Activated CD8-positive, alpha-beta memory T cell treated with anti-CD3 and anti-CD28 coated beads for 4 hours (primary cell): ENCODE data around the gene AKAP7.

ENCODE experiments used
- DNase-seq, 2 donors: peaks; one replicate each; pipeline ENCODE4 v3.0.0-alpha.2; 2020; ENCODE audit warnings: low read depth in 2 of 2

AKAP7 gene

GRCh38 chr6:131199568-131200272, 64.5 kb downstream of the AKAP7 start:
- DNase-seq: peak; percentile 48 to 52

DNA sequence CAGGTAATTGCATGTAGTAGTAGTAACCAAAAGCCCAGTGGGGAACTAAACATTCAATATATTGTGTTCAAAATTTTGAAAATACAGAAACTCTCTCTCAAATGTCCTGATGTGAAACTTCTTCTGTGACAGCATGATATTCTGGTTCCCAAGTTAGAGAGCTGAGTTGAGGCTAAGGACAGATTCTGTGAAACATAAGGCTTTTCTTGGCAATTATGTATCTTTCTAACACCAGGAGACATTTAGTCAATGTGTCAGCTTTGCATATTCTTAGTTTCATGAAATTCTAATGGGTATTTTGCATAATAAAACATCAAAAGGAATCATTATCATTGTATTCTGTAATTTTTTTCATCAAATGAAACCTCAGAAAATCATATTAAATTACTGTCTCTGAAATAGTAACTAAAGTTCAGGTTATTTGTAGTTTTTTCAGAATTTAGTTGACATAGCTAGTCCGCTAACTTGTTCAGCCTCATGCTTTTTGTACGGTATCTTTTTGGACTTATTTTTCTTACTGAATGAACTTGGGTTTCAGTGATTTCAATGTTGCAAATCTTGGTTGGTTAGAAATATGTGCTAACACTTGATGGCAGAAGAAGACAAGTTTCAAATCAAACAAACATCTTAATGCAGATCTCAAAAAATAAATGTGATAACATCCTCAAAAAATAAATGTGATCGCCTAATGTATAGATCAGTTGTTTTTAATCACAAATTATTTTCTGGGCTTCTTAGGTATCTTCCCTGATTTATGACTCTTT, 70.4 kb downstream of the AKAP7 start:
- DNase-seq: no peak

DNA sequence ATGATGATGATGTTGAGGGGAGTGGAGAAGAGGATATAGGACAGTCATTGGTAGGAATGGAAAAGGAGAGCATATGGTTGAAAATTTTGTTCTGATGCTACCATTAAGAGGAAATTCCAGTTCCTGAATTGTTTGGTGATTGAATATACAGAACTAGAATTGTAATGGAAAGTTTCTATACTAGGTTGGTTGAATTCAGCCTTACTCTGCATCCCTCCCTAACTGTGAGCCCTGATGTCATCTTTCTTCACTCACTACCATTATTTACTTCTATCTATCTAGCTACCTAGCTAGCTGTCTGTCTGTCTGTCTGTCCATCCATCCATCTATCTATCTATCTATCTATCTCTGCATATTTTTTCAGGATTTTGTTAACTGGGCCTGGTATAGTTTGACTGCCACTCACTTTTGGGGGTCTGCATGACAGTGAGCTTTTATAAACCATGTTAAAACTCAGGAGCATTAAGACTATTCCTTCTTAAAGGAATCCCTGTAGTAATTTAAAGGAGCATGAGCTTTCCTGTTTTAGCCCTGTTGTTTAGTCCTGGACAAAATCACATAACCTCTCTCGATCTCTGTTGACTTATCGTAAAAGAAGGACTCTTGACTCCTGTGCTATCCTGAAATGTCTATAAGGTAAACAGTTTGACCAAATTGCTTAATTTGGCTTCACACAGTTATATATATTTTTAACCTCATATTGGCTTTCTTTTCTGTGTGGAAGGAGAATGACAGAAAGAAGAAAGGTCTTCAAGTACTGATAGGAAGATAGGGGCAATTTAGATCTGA, 71.4 kb downstream of the AKAP7 start:
- DNase-seq: no peak

DNA sequence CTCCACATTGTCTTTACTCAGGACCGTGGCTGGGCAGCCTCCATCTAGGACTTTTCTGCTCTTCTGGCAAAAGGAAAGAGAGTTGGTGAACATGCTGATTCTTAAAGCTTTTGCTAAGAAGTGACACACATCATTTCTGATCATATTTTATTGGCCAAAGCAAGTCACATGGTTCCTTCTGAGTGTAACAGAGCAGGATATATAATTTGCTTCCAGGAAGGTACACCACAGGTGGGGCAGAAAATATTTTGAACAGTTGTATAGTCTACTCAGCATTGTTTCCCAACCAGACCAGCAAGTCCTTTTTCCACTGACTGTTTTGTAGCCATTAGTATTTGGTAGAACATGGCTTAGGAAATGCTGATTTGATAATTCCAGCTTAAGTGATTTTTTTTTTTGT, 73.5 kb downstream of the AKAP7 start:
- DNase-seq: no peak

- no peak for DNase-seq
Measured at GRCh38 chr6:131210469-131210868, 75.2 kb downstream of the AKAP7 start.

DNA sequence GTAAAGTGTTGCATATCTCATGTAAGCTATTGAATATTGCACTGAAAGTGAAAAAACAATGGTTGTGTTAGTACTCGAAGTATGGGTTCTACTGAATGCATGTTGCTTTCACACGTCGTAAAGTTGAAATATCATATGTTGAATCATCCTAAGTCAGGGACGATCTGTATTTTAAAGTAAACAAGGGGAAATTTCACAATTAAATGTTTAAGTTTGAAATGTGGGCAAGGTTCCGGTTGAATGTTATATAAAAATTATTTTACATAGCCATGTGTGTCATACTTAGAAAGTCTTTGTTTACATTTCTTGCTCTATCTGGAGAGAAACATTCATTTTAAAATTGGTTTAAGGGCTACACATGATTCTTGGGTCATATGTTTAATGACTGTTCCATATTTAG, 76.8 kb downstream of the AKAP7 start:
- DNase-seq: no peak

GRCh38 chr6:131212913-131213312, 77.6 kb downstream of the AKAP7 start:
- no peak for DNase-seq

DNA sequence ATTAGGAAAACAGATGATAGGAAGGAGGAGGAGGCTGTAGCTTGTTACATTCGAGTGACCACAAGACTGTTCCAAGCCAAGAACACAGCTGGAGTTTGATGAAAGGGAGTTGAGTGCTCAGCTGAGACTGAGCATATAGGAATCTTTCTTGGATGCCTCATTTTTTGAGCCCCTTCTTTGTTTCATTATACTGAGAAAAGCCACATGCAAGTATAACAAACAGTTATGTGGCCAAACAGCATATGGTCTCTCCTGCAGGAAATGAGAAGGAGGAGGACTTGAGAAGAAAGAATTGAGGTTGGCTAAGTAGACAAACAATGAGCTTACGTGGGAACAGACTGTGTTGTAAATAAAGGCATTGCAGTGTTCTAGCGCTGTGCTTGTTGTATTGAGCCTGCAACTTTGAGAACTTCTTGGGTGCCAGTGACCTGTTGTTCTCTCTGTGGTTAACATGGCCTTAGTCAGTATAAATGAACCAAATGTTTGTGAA, 78.3 kb downstream of the AKAP7 start:
- DNase-seq: no peak

GRCh38 chr6:131215219-131215618, 80.0 kb downstream of the AKAP7 start:
- no peak for DNase-seq

- DNase-seq: no peak
Measured at GRCh38 chr6:131216246-131216645, 81.0 kb downstream of the AKAP7 start.

GRCh38 chr6:131222773-131223172, 87.5 kb downstream of the AKAP7 start:
- no peak for DNase-seq

DNA sequence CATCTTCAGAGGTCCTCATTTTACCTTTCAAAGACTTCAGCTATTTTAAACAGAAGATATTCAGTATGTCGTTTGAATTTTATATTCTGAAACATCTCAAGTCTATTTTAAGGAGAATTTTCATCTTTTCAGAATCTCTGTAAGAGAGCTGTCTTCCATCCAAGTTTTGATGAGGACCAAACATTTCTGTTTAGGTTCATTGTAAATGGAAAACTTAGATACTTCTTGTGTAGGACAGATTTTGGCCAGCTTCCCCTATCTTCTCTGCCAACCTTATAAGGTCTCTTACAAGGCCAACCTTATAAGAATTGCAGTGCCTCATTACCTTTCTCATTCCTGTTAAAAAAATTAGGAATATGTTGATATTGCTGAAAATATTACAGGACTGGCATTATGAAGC, 88.1 kb downstream of the AKAP7 start:
- DNase-seq: no peak

GRCh38 chr6:131225127-131225526, 89.9 kb downstream of the AKAP7 start:
- no peak for DNase-seq

DNA sequence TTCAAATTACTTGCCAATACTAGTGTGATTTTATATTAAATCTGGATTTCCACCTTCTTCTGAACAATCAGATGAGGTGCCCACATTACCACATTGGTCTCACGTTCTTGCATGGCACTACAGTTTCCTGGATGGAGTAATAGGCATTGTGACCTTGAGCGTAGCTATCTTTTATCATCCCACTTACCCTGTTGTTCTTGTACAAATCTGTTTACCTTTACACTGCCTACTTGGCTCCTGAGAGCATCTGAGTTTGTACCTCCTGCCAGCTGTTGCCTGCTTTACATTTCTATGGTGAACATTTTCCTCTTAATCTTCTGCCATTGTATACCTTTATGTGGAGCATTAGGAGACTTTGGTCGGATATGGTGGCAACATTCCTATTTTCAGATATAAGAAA, 90.7 kb downstream of the AKAP7 start:
- DNase-seq: no peak

GRCh38 chr6:131226459-131227157, 91.3 kb downstream of the AKAP7 start:
- DNase-seq: no peak

DNA sequence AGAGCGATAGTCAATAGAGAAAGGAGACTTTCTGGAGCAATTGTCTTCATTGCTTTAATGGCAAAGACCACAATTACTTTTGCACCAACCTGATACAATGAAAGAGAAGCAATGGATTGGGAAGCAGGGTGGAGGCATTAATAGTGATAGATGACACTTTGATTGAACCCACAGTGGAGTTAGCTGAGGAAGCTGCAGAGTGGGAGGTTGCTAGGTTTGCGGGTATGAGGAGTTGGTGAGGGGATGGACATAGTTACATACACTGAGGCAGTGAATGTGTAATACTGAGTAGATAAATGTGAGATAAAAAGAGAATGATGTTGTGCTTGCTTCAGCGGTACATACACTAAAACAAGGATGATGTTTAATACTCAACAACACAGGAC, 91.9 kb downstream of the AKAP7 start:
- DNase-seq: no peak

DNA sequence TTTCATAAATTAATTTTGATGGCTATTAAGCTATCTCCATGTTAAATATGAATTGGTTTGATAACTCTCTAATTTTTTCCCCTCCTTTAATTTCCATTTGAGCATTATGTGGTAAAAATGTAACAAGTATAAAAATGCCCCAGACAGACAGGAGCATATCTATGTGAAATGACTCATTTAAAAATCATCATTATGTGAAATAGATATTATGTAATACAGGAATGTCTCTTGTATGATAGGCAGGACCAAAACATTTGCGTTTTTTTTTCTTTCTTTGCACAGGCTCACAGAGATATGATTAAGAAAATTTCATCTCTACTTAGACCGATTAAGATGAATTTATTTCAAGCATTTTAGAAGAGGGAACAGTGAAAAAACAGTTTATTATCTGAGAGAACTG, 95.8 kb downstream of the AKAP7 start:
- no peak for DNase-seq

DNA sequence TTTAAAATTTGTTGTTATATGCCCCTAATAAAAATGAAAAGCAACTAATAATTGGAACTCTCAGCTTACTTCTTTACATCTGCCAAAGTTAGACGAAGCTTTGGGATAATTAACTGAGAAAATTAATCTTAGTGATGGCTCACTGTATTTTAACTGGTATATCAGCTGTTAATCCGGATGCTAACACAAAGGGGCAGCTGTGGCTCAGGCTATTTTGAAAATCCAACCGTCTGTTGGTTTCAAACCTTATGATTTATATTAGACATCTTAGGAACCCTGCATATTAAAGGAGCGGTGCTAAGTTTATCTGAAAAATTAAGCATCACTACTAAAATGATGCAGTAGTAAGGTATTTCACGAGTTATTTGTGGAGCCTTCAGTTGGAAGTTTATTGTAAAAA, 96.6 kb downstream of the AKAP7 start:
- DNase-seq: no peak

DNA sequence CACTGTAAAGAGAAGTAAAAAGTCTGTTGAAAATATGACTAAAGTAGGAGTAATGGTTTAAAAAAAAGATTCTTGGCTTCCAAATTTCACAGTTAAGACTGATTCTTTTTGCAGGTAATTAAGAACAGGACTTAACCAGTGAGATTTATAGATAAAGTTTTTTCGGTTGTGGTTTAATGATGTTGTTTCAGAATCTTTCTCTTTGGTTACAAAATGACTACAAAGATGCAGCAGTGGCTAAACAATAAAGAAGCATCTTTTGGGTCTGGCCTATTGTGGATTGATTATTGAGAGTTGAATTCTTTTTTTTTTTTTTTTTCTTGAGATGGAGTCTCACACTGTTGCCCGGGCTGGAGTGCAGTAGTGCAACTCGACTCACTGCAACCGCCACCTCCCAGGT, 109.7 kb downstream of the AKAP7 start:
- no peak for DNase-seq

- DNase-seq: no peak
Measured at GRCh38 chr6:131250122-131250521, 114.9 kb downstream of the AKAP7 start.

GRCh38 chr6:131250936-131251335, 115.7 kb downstream of the AKAP7 start:
- DNase-seq: no peak
